ENCODE data around the gene FRMD4B.

DNA sequence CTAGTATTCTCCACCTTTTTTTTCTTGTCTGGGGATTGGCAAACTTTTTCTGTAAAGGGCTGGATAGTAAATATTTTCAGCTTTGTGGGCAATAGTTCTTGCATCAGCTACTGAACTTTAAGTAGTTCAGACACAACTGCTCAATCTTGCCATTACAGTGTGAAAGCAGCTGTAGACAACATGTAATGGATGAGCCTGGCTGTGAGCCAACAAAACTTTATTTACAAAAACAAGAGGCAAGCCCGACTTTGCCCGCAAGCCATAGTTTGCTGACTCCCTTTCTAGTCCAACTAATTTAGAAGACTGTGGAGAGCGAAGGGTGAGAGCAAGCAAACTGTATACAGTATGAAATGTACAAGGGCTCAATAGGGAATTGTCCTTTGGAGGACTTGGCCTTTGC is 6.2 kb downstream of the FRMD4B start:
- TF ChIP-seq POLR2A (IDR thresholded peaks at IDR 0.05; ENCODE audit: low read length) (no peak), CTCF (IDR thresholded peaks at IDR 0.05) (no peak), ZFP36 (IDR thresholded peaks at IDR 0.05; ENCODE audit: borderline replicate concordance, partially characterized antibody) (no peak), KDM1A (IDR thresholded peaks at IDR 0.05; ENCODE audit: low read depth) (no peak), SMC3 (IDR thresholded peaks at IDR 0.05) (no peak), SREBF2 (IDR thresholded peaks at IDR 0.05) (no peak), CBX8 (IDR thresholded peaks at IDR 0.05) (no peak)

All from A549 (cell line).